Subcutaneous adipose tissue (tissue), 4 donors: Measurements from ENCODE around the gene CATSPERZ. TPM values are rescaled to one million over a fixed set of nuclear protein-coding genes. Genes with fewer than 3 reads are reported as not detected.

ENCODE experiments used
- CTCF ChIP-seq: fragments of 450-650 bp; IDR thresholded peaks from one replicate; pipeline ENCODE4 v1.5.1; 2016; ENCODE audit warnings: low read depth, mild to moderate bottlenecking, control low read depth, antibody characterized with exemption, moderate library complexity
- total RNA-seq, 4 donors: library from RNA; depleted of rRNA; stranded (reverse); fragments of >200 nt; gene quantifications; one replicate each; pipeline ENCODE4 v1.1.0, GENCODE V29; 2016

CATSPERZ gene
- total RNA-seq, 4 donors from 2014 or later = not detected

GRCh38 chr11:64334764-64335735, 34.9 kb downstream of the CATSPERZ start:
- no peak for TF ChIP-seq CTCF

- TF ChIP-seq CTCF = no peak
These were observed 37.5 kb downstream of the CATSPERZ start for GRCh38 chr11:64337538-64338249.

- no peak for TF ChIP-seq CTCF
These were observed 38.6 kb downstream of the CATSPERZ start for GRCh38 chr11:64338716-64339115.

- TF ChIP-seq CTCF = no peak
These were observed 39.1 kb downstream of the CATSPERZ start for GRCh38 chr11:64339286-64339685.

GRCh38 chr11:64339754-64340408, 39.7 kb downstream of the CATSPERZ start, which contains the start of gene CCDC88B:
CCDC88B (plus strand) TSS chr11:64340204; CDS start chr11:64340267, 63 bp downstream.
- TF ChIP-seq CTCF = no peak

GRCh38 chr11:64340671-64341335, 40.6 kb downstream of the CATSPERZ start:
- TF ChIP-seq CTCF = no peak
